Thymus (tissue), 11 donors: ENCODE measurements around the gene GON4L. TPM values are rescaled to one million over a fixed set of nuclear protein-coding genes. Genes with fewer than 3 reads are reported as not detected.
"Not testable (repeated sequence)": the region's sequence is repeated elsewhere in the genome, so short reads cannot be mapped to it uniquely, and the experiment has no call there.

Source experiments
- DNase-seq, 9 donors: peaks; one replicate each; pipeline ENCODE4 v3.0.0-alpha.2; 2013; ENCODE audit warnings: low spot score in 9 of 9, low read depth in 6 of 9, missing footprints in 1 of 9
- H3K27ac ChIP-seq, 2 donors: one replicate each; pipeline ENCODE4 v1.5.1; 2013; ENCODE audit warnings: control low read depth in 1 of 2, low read depth in 1 of 2, low read length in 1 of 2, mild to moderate bottlenecking in 1 of 2, moderate library complexity in 1 of 2
- H3K27me3 ChIP-seq, 2 donors: one replicate each; pipeline ENCODE4 v1.5.1; 2013; ENCODE audit warnings: low read length in 1 of 2; ENCODE audit not compliant: control insufficient read depth in 2 of 2, insufficient read depth in 1 of 2
- H3K36me3 ChIP-seq, 2 donors: one replicate each; pipeline ENCODE4 v1.5.1; 2013; ENCODE audit warnings: low read length in 1 of 2, mild to moderate bottlenecking in 1 of 2, moderate library complexity in 1 of 2; ENCODE audit not compliant: control insufficient read depth in 2 of 2, insufficient read depth in 2 of 2
- H3K4me1 ChIP-seq, 2 donors: one replicate each; pipeline ENCODE4 v1.5.1; 2013; ENCODE audit warnings: low read length in 2 of 2; ENCODE audit not compliant: control insufficient read depth in 2 of 2, insufficient read depth in 2 of 2
- H3K4me3 ChIP-seq, 2 donors: one replicate each; pipeline ENCODE4 v1.5.1; 2013; ENCODE audit warnings: low read length in 2 of 2, control low read depth in 1 of 2, mild to moderate bottlenecking in 1 of 2
- H3K9me3 ChIP-seq, 2 donors: one replicate each; pipeline ENCODE4 v1.5.1; 2013; ENCODE audit warnings: low read length in 1 of 2, mild to moderate bottlenecking in 1 of 2; ENCODE audit not compliant: control insufficient read depth in 2 of 2, insufficient read depth in 1 of 2
- WGBS: extraction: QIAGEN DNeasy Blood & Tissue Kit; methylation state at CpG from one replicate; pipeline ENCODE4 v1.1.7; 2013; 5-methylcytosine and 5-hydroxymethylcytosine counted together
- polyA plus RNA-seq: library from polyadenylated mRNA; stranded (reverse); fragments of 200-250 nt; gene quantifications from one replicate; pipeline ENCODE4 v1.2.3, GENCODE V29; 2013
- total RNA-seq: library from RNA; stranded (reverse); fragments of 120-200 nt; gene quantifications from one replicate; pipeline ENCODE4 v1.2.4, GENCODE V29; 2013
- donor health status: healthy.

The GON4L gene
- total and polyA plus RNA-seq, 2 donors = 31.6 to 33.0 TPM

GRCh38 chr1:155895617-155896016 lies 38.6 kb upstream of the GON4L start:
- not testable (repeated sequence) for H3K9me3 ChIP-seq, H3K4me3 ChIP-seq, DNase-seq, H3K4me1 ChIP-seq, H3K27me3 ChIP-seq, H3K27ac ChIP-seq
- WGBS = 97% methylated on average over 6 of the region's 6 CpGs
- H3K36me3 ChIP-seq = peaks cover 23 to 35% of the 10 kb centered on the region in 2 donors

- no peaks in the 10 kb centered on the region for H3K9me3 ChIP-seq
- DNase-seq = peak in 5 of 9 donors; percentile 24 to 70 (median 38)
- WGBS = 83% methylated on average over 10 of the region's 10 CpGs
- H3K4me1 ChIP-seq = peaks cover 2 to 9% of the 10 kb centered on the region in 2 donors
- H3K27me3 ChIP-seq = no peaks in the 10 kb centered on the region
- peak overlapping the region; percentile 73 to 76 for H3K27ac ChIP-seq
- peaks cover 4 to 16% of the 10 kb centered on the region in 2 donors for H3K36me3 ChIP-seq
- no peak overlapping the region for H3K4me3 ChIP-seq
Measured at GRCh38 chr1:155893389-155894142, 36.6 kb upstream of the GON4L start.

DNA sequence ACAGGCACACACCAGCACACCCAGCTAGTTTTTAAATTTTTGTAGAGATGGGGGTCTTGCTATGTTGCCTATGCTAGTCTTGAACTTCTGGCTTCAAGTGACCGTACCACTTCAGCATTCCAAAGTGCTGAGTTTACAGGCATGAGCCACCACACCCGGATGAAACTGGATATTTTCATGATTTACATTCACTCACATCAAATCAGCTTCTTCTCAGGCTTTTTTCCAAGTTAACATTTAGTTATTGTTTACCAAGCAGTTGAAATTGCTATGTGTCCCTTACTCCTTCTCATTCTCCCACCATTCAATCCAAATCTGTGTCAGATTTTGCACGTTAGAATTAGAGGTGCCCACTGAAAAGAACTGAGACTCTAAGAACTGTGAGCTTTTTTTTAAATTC lies 35.8 kb upstream of the GON4L start:
- Histone ChIP-seq H3K36me3 (peaks cover 4 to 14% of the 10 kb centered on the region in 2 donors), H3K9me3 (no peaks in the 10 kb centered on the region), H3K4me1 (peaks cover 2 to 9% of the 10 kb centered on the region in 2 donors), H3K4me3 (no peak overlapping the region), H3K27ac (peak overlapping the region; percentile 73 to 76), H3K27me3 (no peaks in the 10 kb centered on the region)
- 91% methylated on average over 3 of the region's 3 CpGs for WGBS
- DNase-seq = no peak

GRCh38 chr1:155890251-155890650 lies 33.2 kb upstream of the GON4L start:
- Histone ChIP-seq H3K27me3 (no peaks in the 10 kb centered on the region), H3K36me3 (no peaks in the 10 kb centered on the region), H3K4me3 (no peak overlapping the region), H3K9me3 (no peaks in the 10 kb centered on the region), H3K27ac (no peak overlapping the region), H3K4me1 (peaks cover 2 to 9% of the 10 kb centered on the region in 2 donors)
- WGBS = 79% methylated on average over 3 of the region's 3 CpGs
- DNase-seq = no peak

DNA sequence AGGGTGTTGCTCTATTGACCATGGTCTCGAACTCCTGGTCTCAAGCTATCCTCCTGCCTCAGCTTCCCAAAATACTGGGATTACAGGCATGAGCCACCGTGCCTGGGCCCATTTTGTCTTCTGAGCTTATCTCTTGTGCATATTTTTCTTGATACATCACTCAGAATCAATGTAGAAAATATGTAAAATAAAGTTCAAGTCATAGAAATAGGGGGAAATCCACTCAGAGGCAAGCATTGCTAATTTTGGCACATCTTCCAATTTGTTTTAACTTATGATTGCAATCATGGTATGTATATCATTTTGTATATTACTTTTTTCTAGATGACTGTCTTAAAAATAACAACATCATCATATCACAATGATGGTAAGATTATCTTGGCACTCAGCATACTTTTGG lies 32.6 kb upstream of the GON4L start:
- Histone ChIP-seq H3K4me3 (no peak overlapping the region), H3K27ac (no peak overlapping the region), H3K4me1 (peaks cover 2 to 9% of the 10 kb centered on the region in 2 donors), H3K36me3 (no peaks in the 10 kb centered on the region), H3K27me3 (no peaks in the 10 kb centered on the region), H3K9me3 (no peaks in the 10 kb centered on the region)
- no peak for DNase-seq
- WGBS = 86% methylated on average over 2 of the region's 2 CpGs

DNA sequence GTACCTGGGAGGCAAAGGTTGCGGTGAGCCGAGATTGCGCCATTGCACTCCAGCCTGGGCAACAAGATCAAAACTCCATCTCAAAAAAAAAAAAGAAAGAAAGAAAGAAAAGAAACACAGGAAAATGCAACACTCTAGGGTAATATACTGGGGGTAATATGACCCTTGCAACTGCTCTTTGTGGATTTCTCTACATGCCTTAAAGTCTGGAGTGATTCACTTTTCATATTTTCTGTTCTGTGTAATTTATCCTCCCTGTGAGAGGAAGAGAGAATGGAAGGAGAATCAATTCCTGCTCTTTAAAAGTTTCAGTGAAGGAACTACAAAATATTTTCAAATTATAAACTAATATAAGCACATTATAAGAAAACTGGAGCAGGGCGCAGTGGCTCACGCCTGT lies 31.5 kb upstream of the GON4L start:
- Histone ChIP-seq H3K27me3 (no peaks in the 10 kb centered on the region), H3K9me3 (no peaks in the 10 kb centered on the region), H3K27ac (no peak overlapping the region), H3K4me3 (no peak overlapping the region), H3K4me1 (peaks cover 1 to 3% of the 10 kb centered on the region in 2 donors), H3K36me3 (no peaks in the 10 kb centered on the region)
- no peak for DNase-seq
- 98% methylated on average over 5 of the region's 5 CpGs for WGBS

DNA sequence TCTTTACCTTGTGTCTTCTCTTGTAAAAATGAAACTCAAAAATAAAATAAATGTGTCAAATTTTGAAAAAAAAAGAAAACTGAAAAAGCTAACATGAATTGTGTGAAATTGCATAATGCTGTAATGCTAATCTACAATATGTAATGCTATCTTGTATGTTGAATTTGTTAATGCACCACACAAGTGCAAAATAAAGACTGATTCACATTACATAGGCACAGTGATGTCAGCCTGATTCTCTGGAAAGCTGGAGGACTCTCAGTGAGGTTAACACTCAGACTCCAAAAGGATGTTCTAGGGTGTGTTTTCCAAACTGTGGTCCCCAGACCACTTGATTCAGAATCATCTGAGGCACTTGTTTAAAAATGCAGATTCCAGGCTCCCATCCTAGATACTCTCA lies 28.0 kb upstream of the GON4L start:
- Histone ChIP-seq H3K4me3 (no peak overlapping the region), H3K27me3 (no peaks in the 10 kb centered on the region), H3K9me3 (no peaks in the 10 kb centered on the region), H3K27ac (no peak overlapping the region), H3K36me3 (no peaks in the 10 kb centered on the region), H3K4me1 (no peaks in the 10 kb centered on the region)
- DNase-seq = no peak

- no peak for DNase-seq
- H3K4me3 ChIP-seq = no peak overlapping the region
- H3K36me3 ChIP-seq = no peaks in the 10 kb centered on the region
- no peaks in the 10 kb centered on the region for H3K27me3 ChIP-seq
- no peaks in the 10 kb centered on the region for H3K9me3 ChIP-seq
- WGBS = 96% methylated on average over 9 of the region's 9 CpGs
- H3K4me1 ChIP-seq = no peaks in the 10 kb centered on the region
- no peak overlapping the region for H3K27ac ChIP-seq
Measured at GRCh38 chr1:155884031-155884960, 27.3 kb upstream of the GON4L start.

- Histone ChIP-seq H3K4me1 (no peaks in the 10 kb centered on the region), H3K27me3 (no peaks in the 10 kb centered on the region), H3K4me3 (no peak overlapping the region), H3K9me3 (no peaks in the 10 kb centered on the region), H3K36me3 (no peaks in the 10 kb centered on the region), H3K27ac (no peak overlapping the region)
- DNase-seq = no peak
- 94% methylated on average over 2 of the region's 2 CpGs for WGBS
Measured at GRCh38 chr1:155882766-155883165, 25.8 kb upstream of the GON4L start.
